Nucleus accumbens (tissue), 56 donors: ENCODE results near the gene EPHX1.
A peak's percentile ranks its signal among the peaks of the same experiment; 100 is the strongest.
"Not testable (repeated sequence)": the region's sequence is repeated elsewhere in the genome, so short reads cannot be mapped to it uniquely, and the experiment has no call there.

Experiments
- DNase-seq, 56 donors: peaks; one replicate each; lab custom pipeline; 2025; lab: John Stamatoyannopoulos, UW

The EPHX1 gene

DNA sequence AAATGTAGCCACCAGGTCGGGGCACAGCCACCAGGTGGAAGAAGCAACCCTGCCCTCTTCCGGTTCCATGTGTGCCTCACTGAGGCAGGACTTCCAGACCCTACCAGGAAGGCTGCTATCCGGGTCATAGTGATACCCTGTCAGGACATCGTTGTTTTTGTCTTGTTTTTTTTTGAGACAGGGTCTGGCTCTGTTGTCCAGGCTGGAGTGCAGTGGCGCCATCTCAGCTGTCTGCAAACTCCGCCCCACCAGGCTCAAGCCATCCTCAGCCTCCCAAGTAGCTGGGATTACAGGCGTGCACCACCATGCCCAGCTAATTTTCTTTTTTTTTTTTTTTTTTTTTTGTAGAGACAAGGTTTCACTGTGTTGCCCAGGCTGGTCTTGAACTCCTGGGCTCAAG is 5.2 kb downstream of the EPHX1 start:
- DNase-seq = not testable (repeated sequence)

DNA sequence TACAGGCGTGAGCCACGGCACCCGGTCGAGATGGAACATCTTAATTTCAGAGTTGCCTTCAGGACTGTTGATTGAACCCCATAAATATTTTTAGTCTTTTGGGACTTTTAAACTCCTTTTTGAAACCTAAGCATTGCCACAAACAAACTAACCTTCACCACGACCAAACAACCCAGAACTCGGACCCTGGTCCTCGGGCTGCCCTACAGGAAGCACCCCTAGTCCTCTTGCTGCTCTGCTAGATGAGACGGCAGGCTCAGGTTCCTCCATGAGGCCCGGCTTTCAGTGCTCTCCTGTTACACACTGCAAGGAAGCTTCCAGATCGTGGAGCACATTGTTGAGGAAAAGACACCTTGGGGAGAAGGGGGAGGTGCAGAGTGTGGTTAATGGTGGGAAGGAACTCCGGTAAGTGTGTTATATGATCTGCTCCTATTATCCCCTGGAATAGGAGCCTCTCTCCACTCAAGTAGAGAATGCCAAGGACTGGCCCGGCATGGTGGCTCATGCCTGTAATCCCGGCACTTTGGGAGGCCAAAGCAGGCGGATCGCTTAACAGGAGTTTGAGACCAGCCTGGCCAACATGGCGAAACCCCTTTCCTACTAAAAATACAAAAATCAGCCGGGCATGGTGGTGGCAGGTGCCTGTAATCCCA is 5.7 kb downstream of the EPHX1 start:
- DNase-seq = no peak

DNA sequence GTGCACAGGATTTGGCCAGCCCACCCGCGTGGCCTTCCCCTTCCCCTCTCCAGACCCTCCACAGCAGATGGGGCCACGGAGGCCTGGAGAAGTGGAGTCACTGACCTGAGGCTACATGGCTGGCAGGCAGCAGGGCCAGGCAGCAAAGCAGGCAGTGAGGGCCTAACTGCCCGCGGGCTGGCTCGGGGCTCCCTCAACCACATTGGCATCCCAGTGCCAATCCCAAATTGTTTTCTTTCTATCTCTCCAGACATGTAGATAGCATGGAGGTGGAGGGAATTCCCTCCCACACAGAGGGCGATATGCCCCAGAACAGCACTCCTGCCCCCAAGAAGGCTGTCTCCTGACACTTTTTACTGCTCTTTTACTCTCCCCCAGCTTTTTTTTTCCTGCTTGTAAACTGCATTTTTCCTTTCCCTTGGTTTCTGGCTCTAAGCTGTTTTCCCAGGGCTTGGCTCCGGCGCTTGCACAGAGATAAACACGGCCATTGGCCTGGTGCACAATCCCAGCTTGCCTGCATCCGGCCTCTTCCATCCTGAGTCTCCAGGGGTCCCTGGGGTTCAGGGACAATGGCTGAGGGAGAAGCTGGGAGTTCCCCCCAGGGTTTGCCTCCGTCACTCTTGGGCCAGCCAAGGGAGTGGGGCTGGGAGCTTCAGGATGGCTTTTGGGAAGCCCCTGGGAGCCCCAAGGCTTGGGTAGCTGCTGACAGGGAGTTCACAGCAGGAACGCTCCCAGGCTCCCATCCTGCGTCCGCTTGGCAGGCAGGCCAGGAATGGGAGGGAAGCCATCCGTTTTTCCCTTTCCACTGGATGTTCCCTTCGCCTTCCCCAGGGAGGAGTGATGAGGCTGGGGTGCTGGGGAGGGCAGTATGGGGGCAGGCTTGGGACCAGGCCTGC is 7.0 kb downstream of the EPHX1 start:
- DNase-seq = peak in 10 of 56 donors; percentile 45 to 68 (median 57)

DNA sequence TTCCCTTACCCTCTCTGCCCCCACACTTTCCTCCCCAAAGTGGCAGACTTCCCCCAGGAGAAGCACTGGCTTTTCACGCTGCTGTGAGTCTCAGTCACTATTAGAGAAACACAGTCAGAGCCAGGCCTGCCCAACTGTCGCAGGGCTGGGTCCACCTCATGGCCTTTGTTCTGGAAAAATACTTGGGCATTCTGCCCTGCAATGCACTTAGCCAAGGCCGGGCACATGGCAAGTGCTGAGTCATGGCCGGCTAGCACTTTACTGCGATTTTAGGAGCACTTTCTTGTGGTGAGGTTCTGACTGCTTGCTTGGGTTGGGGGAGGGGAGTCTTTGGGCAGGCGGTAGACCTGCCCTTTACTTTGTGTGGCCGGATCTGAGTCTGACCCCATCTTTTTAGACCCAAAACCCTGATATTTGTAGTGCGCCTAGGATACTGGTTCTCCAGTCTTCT is 7.7 kb downstream of the EPHX1 start:
- DNase-seq = peak in 52 of 56 donors; percentile 23 to 92 (median 73)

DNA sequence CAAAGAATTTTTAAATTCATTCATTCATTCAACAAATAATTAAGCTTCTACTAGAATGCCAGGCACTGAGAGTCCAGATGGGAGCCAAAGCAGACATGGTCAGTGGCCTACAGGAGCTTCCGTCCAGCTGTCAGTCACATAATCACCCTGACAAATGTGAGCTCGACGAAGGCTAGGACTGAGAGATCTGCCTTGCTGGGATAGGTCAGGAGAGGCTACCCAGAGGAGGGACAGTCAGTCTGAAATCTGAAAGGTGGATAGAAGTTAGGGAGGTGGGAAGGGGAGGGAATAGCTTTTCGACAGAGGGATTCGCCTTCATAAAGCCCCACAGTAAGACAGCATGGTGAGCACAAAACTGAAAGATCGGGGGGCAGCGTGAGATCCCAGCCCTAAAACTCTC is 8.3 kb downstream of the EPHX1 start:
- DNase-seq = no peak

DNA sequence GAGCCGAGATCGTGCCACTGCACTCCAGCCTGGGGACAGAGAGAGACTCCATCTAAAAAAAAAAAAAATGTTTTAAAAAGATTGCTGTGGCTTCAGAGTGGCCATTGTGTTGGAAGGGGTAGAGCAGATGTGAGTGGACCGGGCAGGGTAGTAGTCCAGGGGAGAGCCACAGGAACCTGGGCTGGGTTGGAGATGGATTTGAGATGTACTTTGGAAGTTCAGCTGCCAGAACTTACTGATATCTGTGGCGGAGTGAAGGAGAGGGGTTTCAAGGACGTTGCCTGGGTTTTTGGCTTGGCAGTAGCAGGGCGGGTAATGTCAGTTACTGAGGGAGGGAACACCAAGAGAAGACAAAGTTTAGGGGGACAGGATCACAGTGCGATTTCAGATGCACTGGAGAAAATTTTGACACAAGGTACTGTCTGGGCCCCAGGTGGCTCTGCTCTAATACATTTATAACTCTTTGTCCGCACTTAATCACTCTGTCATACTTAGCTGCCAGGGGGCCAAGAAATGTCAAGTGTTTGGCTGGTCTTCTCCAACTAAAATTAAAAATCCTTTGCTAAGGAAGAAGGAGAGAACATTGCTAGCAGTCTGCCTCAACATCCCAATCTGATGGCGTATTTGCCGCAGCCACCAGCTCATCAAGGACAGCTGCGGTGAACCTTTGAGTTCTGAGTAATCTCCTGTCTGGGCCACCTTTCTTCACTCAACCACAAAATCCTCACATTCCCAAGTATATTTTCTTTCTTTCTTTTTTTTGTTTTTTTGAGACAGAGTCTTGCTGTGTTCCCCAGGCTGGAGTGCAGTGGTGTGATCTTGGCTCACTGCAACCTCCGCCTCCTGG is 9.6 kb downstream of the EPHX1 start:
- no peak for DNase-seq

DNA sequence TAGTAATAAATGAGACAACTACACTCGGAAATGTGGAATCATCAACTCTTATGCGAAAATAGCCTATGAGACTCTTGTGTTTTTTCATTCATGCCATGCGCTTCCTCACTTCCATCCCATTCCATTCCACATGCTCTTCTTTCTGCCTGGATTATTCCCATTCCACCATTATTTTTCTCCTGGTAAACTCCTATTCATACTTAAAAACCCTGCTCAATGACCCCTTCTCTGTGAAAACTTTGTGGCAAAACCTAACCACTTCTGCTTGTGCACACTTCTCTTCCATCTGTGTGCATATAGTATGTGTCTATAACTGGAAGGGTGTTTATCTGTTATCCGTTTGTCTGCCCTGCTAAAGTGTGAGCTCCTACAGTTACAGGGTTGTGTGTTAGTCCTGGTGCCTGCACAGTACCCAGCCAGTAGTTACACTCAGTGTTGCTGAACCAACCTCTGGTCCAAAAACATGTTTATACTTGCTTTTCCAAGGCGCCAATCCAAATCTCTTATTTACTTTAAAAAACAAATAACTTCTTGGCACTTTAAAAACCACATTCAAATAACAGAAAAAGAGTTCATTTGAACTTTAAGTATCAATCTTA is 10.7 kb downstream of the EPHX1 start:
- DNase-seq = no peak

DNA sequence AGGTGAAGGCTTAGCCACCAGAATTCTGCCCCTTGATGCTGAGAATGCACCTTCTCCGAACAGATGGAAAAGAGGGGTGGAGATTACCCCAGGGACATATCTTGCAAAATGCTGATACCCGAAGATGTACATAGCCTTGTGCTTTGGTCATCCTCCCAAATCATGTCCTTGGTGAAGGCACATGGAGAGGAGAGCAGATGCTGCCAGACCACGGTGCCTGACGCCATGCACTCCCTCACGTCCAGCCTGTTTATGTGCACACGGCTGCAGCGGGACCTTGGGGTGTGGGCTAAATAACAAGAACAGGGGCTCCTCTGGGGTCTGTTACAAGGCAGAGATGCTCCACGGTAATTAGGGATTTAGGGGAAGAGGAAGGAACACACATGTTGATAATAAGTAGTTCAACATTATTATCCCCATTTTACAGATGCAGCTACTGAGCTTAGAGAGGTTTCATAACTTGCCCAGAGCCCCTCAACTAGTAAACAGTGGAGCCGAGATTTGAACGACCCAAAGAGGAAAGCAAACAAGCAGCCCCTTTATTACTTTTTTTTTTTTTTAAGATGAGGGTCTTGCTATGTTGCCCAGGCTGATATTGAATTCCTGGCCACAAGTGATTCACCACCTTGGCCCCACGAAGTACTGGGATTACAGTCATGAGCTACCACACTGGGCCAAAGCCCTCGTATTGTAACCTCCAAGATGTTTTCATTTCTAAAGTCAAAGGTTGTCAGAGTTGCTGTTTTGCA is 12.9 kb downstream of the EPHX1 start:
- no peak for DNase-seq

DNA sequence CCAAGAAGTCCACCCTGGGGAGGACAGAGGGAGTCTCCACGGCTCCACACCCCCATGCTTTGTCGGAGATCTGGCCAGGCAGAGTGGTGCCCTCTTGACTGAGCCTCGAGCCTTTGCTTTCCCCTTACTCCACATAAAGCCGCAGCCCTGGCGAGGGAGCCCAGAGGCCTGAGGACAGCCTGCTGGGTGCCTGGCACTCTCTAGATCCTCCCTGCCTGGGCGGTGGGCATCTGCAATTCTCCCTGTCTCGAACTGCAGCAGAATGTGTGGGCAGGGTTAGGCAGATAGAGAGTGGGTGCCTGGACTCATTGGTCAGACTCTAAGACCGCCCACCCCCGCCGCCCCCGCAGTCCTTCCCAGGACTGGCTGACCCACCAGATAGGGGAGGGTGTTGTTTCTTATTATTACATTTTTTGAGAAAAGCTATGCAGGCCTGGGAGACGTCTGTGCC is 13.9 kb downstream of the EPHX1 start:
- DNase-seq = no peak

DNA sequence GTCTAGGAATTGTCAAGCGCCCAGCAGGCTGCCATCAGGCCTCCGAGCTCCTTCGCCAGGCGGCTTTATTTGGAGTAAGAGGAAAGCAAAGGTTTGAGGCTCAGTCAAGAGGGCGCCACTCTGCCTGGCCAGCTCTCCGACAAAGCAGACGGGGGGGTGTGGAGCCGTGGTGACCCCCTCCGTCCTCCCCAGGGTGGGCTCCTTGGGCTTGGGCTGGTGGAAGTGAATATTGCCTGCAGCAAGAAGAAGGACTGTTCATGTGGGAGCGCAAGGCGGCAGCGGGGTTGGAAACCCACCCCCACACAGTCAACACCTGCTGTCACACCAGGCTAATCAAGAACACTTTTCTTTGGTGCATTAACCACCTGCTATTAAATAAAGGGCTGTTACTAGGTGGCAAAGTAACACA is 14.6 kb downstream of the EPHX1 start:
- no peak for DNase-seq

DNA sequence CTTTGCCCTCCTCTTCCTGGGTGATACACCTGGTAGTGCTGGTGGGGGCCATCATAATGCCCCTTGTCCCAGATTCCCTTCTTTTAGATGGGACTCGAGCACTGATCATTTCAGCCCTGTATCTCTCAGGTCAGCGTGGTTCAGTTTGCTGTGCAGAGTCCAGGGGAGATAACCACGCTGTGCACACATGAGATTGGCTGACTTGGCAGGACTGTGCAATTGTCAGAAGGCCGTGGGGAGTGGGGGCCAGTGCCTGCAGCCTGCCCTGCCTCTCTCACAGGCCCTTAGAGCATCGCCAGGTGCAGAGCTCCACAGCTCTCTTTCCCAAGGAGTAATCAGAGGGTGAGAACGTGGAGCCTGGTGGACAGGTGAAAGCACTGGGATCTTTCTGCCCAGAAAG is 15.2 kb downstream of the EPHX1 start:
- no peak for DNase-seq

DNA sequence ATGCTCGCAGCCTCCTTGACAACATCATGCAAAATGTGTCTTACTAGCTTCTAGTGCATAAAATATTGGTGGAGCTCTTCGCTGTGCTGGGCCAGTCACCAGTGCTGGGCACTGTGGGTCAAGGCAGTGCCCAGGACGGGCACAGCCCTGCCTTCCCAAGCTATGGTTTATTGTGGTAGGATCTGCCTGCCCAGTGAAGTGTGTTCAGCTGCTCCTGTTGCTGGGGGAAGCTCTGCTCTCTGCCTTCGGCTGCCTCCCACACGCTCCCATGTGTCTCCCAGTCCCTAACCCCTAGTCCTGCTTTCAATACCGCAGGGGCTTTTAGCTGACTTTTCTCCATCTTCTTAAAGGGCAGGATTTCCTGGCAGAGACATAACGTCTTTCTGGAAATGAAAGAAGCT is 15.7 kb downstream of the EPHX1 start:
- DNase-seq = no peak

DNA sequence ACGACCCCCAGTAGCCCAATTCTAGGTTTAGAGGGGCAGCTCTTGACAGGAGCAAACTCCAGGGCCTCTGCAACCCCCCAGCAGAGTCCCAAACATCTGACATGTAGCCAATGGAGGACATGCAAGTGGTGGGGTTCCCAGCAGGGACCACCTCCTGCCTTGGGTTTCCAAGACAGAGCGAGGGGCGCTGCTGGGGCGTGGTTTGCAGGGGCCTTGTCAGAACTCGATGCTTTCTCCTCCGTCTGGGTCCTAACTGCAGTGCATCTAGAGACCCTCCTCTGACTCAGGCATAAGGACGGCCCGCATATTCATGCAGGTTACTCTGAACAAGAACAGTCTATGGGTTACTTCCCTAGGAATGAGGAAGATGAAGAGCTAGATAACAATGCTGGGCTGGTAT is 17.2 kb downstream of the EPHX1 start:
- no peak for DNase-seq

DNA sequence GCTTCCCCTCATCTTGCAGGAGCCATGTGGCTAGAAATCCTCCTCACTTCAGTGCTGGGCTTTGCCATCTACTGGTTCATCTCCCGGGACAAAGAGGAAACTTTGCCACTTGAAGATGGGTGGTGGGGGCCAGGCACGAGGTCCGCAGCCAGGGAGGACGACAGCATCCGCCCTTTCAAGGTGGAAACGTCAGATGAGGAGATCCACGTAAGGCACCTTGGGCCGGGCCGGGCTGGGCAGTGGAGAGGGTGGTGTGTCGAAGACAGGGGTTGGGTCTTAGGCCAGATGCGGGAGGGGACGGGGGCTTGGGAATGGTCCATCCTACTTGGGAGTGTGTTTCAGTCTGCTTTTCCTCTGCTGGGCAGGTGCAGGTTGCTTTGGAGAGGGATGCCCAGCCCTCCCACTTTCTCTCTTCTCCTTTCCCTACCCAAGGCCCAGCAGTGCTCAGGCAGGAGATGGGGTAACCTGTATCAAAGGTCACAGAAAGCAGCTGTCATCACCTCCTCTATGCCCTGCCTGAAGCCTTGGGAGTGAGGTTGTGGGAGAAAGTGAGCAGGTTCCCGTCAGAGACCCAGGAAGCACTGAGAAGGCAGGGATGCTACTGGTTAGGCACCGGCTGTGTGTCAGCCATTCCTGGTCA is 18.9 kb downstream of the EPHX1 start:
- DNase-seq = no peak

DNA sequence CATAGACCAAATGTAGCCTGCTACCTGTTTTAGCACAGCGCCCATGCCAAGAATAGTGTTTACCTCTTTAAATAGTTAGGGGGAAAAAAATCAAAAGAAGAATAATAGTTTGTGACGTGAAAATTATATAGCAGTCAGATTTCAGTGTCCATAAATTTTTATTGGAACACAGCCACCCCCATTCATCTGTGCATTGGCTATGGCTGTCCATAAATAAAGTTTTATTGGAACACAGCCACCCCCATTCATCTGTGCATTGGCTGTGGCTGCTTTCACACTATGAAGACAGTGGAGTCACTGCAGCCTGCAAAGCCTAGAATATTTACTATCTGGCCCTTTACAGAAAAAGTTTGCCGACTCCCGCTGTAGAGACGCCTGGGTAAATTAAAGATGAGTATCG is 20.9 kb downstream of the EPHX1 start:
- DNase-seq = no peak

DNA sequence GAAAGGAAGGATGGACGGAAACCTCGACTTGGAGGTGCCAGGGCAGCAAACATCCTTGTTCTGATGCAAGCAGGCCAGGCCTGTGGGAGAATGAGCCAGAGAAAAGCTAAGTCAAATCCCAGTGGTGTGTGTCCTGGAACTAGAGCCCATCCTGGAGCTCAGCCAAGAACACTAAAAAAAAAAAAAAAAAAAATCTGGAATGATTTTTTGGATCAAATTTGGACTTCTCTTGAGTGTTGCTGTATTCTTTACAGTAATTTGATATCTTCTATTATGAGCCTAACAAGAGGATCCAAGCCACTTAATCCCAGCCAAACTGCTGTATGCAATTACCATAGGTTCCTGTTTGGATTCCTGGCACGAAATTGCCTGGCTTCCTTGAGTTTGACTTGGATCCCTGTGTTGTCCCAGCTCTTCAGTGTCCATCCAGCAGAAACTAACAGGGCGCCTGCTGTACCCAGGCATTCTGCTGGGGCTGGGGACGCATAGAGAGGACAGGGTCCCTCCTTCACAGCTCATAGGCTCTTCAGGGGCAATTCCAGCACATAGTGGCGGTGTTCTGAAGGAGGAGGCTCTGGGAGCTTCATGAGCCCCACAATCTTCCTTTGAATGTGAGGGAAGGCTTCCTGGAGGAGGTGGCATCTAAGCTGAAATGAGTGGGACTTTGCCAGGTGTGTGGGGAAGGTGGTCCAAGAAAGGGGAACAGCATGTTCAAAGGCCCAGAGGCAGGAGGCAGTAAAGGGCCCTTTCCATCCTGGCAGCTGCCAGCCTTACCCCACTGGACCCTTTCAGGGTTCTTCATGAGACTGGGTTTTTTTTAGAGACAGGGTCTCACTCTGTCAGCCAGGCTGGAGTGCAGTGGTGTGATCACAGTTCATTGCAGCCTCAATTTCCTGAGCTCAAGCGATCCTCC is 24.7 kb downstream of the EPHX1 start:
- DNase-seq = peak in 5 of 56 donors; percentile 25 to 47 (median 34)

DNA sequence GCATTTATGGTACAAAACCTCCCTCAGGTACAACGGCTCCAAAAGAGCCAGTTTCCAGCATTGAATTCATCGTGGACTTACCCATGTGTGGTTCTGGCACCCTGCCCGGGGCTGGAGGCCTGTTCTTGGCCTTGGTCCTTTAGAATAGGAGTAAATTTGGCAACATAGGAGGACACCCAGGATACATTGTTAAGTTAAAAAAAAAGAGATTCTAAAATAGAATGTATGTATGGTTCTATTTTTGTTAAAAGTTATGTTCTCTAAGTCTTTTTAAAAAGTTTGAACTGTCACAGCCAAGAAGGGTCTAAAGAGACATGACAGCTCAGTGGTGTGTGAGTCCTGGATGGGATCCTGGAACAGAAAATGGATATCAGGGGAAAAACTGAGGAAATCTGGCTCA is 25.9 kb downstream of the EPHX1 start:
- peak in 4 of 56 donors; percentile 18 to 52 (median 40) for DNase-seq

DNA sequence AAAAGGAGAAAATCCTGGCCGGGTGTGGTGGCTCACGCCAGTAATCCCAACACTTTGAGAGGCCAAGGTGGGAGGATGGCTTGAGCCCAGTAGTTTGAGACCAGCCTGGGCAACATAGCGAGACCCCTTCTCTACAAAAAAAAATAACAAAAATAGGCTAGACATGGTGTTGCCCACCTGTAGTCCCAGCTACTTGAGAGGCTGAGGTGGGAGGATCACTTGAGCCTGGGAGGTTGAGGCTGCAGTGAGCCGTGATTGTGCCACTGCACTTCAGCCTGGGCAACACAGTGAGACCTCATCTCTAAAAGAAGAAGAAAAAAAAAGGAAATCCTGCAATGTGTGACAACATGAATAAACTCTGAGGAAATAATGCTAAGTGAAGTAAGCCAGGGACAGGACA is 26.4 kb downstream of the EPHX1 start:
- not testable (repeated sequence) for DNase-seq
